Thoracic aorta (tissue), 2 donors: Measurements from ENCODE around the gene PTPRO. TPM values are rescaled to one million over a fixed set of nuclear protein-coding genes. Genes with fewer than 3 reads are reported as not detected.

ENCODE experiments used
- ATAC-seq: fragments of 150-250 bp; one replicate; pipeline ENCODE4 v1.8.0; 2017; ENCODE audit warnings: low read depth; ENCODE audit not compliant: insufficient number of reproducible peaks, low FRiP score
- DNase-seq: peaks from one replicate; pipeline ENCODE4 v3.0.0-alpha.2; 2020; ENCODE audit warnings: low spot score
- H3K27ac ChIP-seq, 2 donors: fragments of 200-600 bp; sonication (generic); 1 replicate in 1 of 2; 2 replicates in 1 of 2; pipeline ENCODE4 v1.5.1; 2016; ENCODE audit warnings: mild to moderate bottlenecking in 2 of 2, moderate library complexity in 2 of 2
- H3K27me3 ChIP-seq: fragments of 200-600 bp; sonication (generic); replicated peaks from 2 replicates; pipeline ENCODE4 v1.6.0; 2016; ENCODE audit warnings: mild to moderate bottlenecking; ENCODE audit not compliant: insufficient read depth
- H3K36me3 ChIP-seq: fragments of 200-600 bp; sonication (generic); one replicate; pipeline ENCODE4 v1.5.1; 2016
- H3K4me1 ChIP-seq, 2 donors: fragments of 200-600 bp; sonication (generic); 1 replicate in 1 of 2; 2 replicates in 1 of 2; pipeline versions ENCODE4 v1.5.1 to v1.6.0; 2016; ENCODE audit warnings: low read depth in 2 of 2, mild to moderate bottlenecking in 1 of 2; ENCODE audit not compliant: control insufficient read depth in 1 of 2
- H3K4me3 ChIP-seq: fragments of 200-600 bp; sonication (generic); 2 replicates; pipeline ENCODE4 v1.5.1; 2016; ENCODE audit warnings: mild to moderate bottlenecking
- H3K9me3 ChIP-seq: fragments of 200-600 bp; sonication (generic); 2 replicates; pipeline ENCODE4 v1.5.1; 2016
- total RNA-seq, 2 donors: library from RNA; depleted of rRNA; stranded (reverse); fragments of >200 nt; gene quantifications; one replicate each; pipeline versions ENCODE4 v1.1.0 to v1.2.3, GENCODE V29; 2016
- TF ChIP-seq, protein P1 (sequence below): fragments of 200-600 bp; sonication (generic); IDR thresholded peaks from one replicate; pipeline ENCODE4 v1.5.1; 2019; ENCODE audit warnings: antibody characterized with exemption

The PTPRO gene
- total RNA-seq, 2 donors from 2014 or later = 11.9 to 19.5 TPM

DNA sequence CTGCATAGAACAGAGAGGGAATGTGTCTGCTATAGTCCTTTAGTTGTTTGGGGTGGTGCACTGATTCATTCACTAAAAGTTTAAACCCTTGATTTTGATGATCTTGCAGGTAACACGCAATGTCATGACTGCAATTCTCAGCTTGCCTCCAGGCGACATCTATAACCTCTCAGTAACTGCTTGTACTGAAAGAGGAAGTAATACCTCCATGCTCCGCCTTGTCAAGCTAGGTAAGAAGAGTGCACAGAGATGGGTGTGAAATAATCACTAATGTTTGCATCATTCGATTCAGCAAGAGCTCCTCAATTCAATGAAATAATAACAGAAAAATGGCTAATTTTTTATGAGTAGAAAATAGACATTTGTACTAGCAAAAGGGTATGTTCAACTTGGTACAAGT, 203.7 kb downstream of the PTPRO start:
- no peak for ATAC-seq
- no peaks in the 10 kb centered on the region for H3K36me3 ChIP-seq
- H3K27me3 ChIP-seq = no peaks in the 10 kb centered on the region
- no peak overlapping the region for H3K4me3 ChIP-seq
- no peak overlapping the region for H3K27ac ChIP-seq
- DNase-seq = no peak
- H3K4me1 ChIP-seq = peaks cover 4 to 11% of the 10 kb centered on the region in 2 donors
- TF ChIP-seq, protein P1, sequence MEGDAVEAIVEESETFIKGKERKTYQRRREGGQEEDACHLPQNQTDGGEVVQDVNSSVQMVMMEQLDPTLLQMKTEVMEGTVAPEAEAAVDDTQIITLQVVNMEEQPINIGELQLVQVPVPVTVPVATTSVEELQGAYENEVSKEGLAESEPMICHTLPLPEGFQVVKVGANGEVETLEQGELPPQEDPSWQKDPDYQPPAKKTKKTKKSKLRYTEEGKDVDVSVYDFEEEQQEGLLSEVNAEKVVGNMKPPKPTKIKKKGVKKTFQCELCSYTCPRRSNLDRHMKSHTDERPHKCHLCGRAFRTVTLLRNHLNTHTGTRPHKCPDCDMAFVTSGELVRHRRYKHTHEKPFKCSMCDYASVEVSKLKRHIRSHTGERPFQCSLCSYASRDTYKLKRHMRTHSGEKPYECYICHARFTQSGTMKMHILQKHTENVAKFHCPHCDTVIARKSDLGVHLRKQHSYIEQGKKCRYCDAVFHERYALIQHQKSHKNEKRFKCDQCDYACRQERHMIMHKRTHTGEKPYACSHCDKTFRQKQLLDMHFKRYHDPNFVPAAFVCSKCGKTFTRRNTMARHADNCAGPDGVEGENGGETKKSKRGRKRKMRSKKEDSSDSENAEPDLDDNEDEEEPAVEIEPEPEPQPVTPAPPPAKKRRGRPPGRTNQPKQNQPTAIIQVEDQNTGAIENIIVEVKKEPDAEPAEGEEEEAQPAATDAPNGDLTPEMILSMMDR = no peak
- H3K9me3 ChIP-seq = no peaks in the 10 kb centered on the region

DNA sequence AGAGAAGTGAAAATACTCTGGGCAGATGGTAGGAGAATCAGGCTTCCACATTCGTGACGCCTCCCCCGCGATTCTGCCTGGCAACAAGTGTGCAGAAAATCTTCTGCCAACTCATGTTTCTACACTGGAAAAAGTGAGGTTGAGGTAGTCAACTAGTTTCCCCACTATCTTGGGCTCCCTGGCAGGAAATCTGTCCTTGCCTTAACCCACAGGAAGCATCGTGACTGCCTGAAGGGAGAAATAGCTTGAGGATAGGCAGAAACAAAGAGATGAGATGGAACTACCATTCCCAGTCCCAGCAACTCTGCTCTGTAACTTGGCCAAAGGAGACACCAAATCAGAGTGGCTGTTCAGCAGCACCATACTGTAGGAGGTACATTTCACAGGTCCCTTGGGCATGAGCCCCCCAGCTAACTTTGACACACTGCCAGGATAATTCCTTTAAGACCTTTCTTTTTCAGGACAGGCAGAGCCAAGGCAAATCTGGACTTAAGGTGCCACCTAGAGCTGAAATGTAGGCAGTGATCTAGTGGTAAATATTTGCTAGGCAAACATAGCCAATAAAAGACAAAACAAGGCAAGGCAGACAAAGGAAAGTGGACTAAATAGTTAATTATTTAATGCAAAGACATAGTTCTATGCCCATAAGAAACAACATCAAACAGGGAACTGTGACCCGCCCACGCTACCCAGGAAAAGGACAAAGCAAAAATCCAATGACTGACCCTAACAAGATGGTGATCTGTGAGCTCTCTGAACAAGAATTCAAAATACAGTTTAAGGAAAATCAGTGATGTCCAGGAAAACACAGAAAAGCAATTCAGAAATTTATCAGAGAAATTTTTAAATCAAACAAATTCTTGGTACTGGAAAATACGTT, 205.1 kb downstream of the PTPRO start:
- DNase-seq (no peak), ATAC-seq (no peak)
- Histone ChIP-seq H3K9me3 (no peaks in the 10 kb centered on the region), H3K27ac (no peak overlapping the region), H3K36me3 (no peaks in the 10 kb centered on the region), H3K4me3 (no peak overlapping the region), H3K4me1 (peaks cover 7 to 16% of the 10 kb centered on the region in 2 donors), H3K27me3 (no peaks in the 10 kb centered on the region)
- TF ChIP-seq, protein P1 = no peak

DNA sequence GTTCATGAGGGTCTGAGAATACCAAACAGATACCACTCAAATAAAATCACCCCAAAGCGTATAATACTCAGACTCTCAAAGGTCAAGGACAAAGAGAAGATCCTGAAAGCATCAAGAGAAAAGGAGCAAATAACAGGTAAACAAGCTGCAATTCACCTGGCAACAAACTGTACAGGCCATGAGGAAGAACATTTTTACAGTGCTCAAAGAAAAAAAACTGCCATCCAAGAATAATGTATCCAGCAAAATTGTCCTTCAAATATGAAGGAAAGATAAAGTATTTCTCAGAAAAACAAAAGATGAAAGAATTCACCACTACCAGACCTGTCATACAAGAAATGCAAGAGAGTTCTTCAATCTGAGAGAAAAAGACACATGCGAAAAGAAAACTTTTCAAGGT, 206.4 kb downstream of the PTPRO start:
- H3K27ac ChIP-seq = no peak overlapping the region
- DNase-seq (no peak), ATAC-seq (no peak)
- no peak overlapping the region for H3K4me3 ChIP-seq
- H3K4me1 ChIP-seq = peaks cover 7 to 18% of the 10 kb centered on the region in 2 donors
- H3K9me3 ChIP-seq = no peaks in the 10 kb centered on the region
- no peaks in the 10 kb centered on the region for H3K27me3 ChIP-seq
- H3K36me3 ChIP-seq = no peaks in the 10 kb centered on the region
- TF ChIP-seq, protein P1 = no peak

DNA sequence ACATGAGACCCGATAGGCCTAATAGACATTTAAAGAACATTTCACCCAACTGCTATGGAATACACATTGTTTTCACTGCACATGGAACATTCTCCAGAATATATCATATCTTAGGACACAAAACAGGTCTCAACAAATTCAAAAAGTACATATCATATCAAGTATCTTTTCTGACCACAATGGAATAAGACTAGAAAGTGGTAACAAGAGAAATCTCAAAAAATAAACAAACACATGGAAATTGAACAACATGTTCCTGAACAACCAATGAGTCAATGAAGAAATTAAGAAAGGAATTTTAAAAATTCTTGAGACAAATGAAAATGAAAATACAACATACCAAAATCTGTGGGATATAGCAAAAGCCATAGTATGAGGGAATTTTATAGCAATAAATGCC, 208.1 kb downstream of the PTPRO start:
- Histone ChIP-seq H3K4me1 (peaks cover 18 to 35% of the 10 kb centered on the region in 2 donors), H3K36me3 (no peaks in the 10 kb centered on the region), H3K4me3 (no peak overlapping the region), H3K27me3 (no peaks in the 10 kb centered on the region), H3K9me3 (no peaks in the 10 kb centered on the region), H3K27ac (peak overlapping the region in 1 of 2 donors; percentile 2)
- TF ChIP-seq, protein P1 = no peak
- ATAC-seq (no peak), DNase-seq (no peak)

DNA sequence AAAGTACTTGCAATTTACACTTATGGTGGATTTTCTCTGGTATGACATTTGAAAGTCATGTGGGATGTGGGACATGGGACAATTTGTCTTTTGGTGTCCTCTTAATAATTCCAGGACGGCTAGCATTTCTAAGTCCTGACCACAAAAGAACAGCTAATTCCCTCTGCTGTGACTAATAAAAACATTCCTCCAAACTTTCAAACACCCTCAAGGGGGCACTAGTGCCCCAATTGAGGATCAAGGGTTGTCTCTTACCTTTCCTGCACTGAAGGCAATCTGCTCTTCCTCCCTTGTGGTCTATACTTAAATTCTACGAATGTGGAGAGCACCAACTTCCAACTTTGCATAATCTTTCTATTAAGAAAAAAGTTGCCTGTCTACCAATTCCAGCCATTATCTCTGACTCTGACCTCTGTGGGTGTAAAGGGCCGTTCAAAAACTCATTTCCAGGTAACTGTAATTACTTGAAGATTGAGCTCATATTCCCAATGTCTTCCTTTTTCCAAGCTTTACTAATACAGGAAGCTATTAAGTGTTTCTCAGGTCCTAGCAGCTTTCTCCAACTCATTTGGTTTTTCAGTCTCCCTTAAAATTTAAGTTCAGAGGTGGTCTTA, 210.2 kb downstream of the PTPRO start:
- Histone ChIP-seq H3K4me3 (no peak overlapping the region), H3K27me3 (no peaks in the 10 kb centered on the region), H3K27ac (peak overlapping the region in 1 of 2 donors; percentile 94), H3K36me3 (no peaks in the 10 kb centered on the region), H3K9me3 (no peaks in the 10 kb centered on the region), H3K4me1 (peaks cover 27 to 55% of the 10 kb centered on the region in 2 donors)
- TF ChIP-seq, protein P1 = peak; percentile 55
- DNase-seq (no peak), ATAC-seq (peak; percentile 48)
